Epidermal melanocyte (primary cell): Measurements from ENCODE around the gene IFIT3.

Experiments used
- DNase-seq: peaks from one replicate; pipeline ENCODE4 v3.0.0; 2011; ENCODE audit warnings: low spot score; ENCODE audit not compliant: insufficient read length

IFIT3 gene

DNA sequence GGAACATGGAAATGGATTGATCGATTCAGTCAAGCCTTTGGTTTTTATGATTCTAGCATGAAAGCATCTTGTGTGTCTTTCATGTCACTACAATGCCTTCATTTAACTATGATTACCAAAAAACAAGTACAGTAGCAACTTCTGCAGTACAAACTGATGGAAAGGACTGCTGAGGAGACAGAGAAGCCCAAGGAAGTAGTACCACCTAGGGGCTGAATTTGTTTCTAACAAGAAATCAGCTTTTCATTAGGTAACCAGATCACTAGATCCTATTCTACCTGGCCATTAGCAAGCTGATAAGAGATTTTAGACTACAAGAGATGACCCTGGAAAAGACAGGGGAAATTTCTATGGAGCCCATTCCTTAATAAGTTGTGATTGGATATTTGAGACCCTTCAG is 61.5 kb downstream of the IFIT3 start:
- DNase-seq: no peak
